SK-N-SH treated with all-trans-retinoic acid at 6 μM for 48 hours (cell line): ENCODE results near the gene CYP4F2.

ENCODE experiments used
- ATAC-seq: fragments of 200-7000 bp; cut with Tn5 transposase; 3 replicates; pipeline ENCODE4 v1.9.1; 2020; ENCODE audit warnings: mild to moderate bottlenecking, moderate library complexity
- ARNTL ChIP-seq: fragments of 450-650 bp; formaldehyde crosslinking; IDR thresholded peaks from 2 replicates; pipeline ENCODE4 v1.5.0; 2020; ENCODE audit warnings: low read depth, mild to moderate bottlenecking, moderate library complexity, borderline replicate concordance
- BACH2 ChIP-seq: fragments of 250-450 bp; sonication (Bioruptor Pico); IDR thresholded peaks from 2 replicates; pipeline ENCODE4 v1.9.0; 2021; ENCODE audit warnings: mild to moderate bottlenecking, borderline replicate concordance
- CREB5 ChIP-seq: fragments of 250-450 bp; sonication (Bioruptor Pico); IDR thresholded peaks from 2 replicates; pipeline ENCODE4 v1.5.1; 2020; ENCODE audit warnings: low read depth, mild to moderate bottlenecking, moderate library complexity
- CSDC2 ChIP-seq: fragments of 250-450 bp; sonication (Bioruptor Pico); IDR thresholded peaks from 2 replicates; pipeline ENCODE4 v1.5.0; 2020; ENCODE audit warnings: mild to moderate bottlenecking, moderate library complexity
- CSRNP3 ChIP-seq: fragments of 250-450 bp; sonication (Bioruptor Pico); IDR thresholded peaks from 2 replicates; pipeline ENCODE4 v1.5.1; 2021; ENCODE audit warnings: mild to moderate bottlenecking, moderate library complexity
- ESRRG ChIP-seq: fragments of 250-450 bp; sonication (Bioruptor Pico); IDR thresholded peaks from 2 replicates; pipeline ENCODE4 v1.6.1; 2021; ENCODE audit warnings: mild to moderate bottlenecking
- GLIS3 ChIP-seq: fragments of 250-450 bp; sonication (Bioruptor Pico); IDR thresholded peaks from 2 replicates; pipeline ENCODE4 v1.5.0; 2020; ENCODE audit warnings: mild to moderate bottlenecking, moderate library complexity
- ISL1 ChIP-seq: fragments of 250-450 bp; sonication (Bioruptor Pico); IDR thresholded peaks from 2 replicates; pipeline ENCODE4 v2.1.2; 2022; ENCODE audit warnings: mild to moderate bottlenecking, moderate library complexity
- OSR1 ChIP-seq: fragments of 250-450 bp; sonication (Bioruptor Pico); IDR thresholded peaks from 2 replicates; pipeline ENCODE4 v1.8.0; 2022; ENCODE audit warnings: moderate library complexity, mild to moderate bottlenecking, inconsistent platforms
- PATZ1 ChIP-seq: fragments of 250-450 bp; sonication (Bioruptor Pico); IDR thresholded peaks from 2 replicates; pipeline ENCODE4 v1.8.0; 2020; ENCODE audit warnings: mild to moderate bottlenecking, moderate library complexity, borderline replicate concordance
- POU6F1 ChIP-seq: fragments of 250-450 bp; sonication (Bioruptor Pico); IDR thresholded peaks from 2 replicates; pipeline ENCODE4 v1.8.0; 2021; ENCODE audit warnings: low read depth, mild to moderate bottlenecking, moderate library complexity, borderline replicate concordance
- PPARA ChIP-seq: fragments of 250-450 bp; sonication (Bioruptor Pico); IDR thresholded peaks from 2 replicates; pipeline ENCODE4 v1.5.0; 2020; ENCODE audit warnings: mild to moderate bottlenecking, borderline replicate concordance
- RARB ChIP-seq: fragments of 250-450 bp; sonication (Bioruptor Pico); IDR thresholded peaks from 2 replicates; pipeline ENCODE4 v1.8.0; 2021; ENCODE audit warnings: mild to moderate bottlenecking, moderate library complexity
- TCF4 ChIP-seq: fragments of 250-450 bp; sonication (Bioruptor Pico); IDR thresholded peaks from 2 replicates; pipeline ENCODE4 v1.8.0; 2021; ENCODE audit warnings: mild to moderate bottlenecking, moderate library complexity, borderline replicate concordance
- TOX ChIP-seq: fragments of 250-450 bp; sonication (Bioruptor Pico); IDR thresholded peaks from 2 replicates; pipeline ENCODE4 v1.8.0; 2021; ENCODE audit warnings: mild to moderate bottlenecking, moderate library complexity, borderline replicate concordance
- TSHZ2 ChIP-seq: fragments of 250-450 bp; sonication (Bioruptor Pico); IDR thresholded peaks from 2 replicates; pipeline ENCODE4 v1.5.0; 2020; ENCODE audit warnings: mild to moderate bottlenecking, moderate library complexity
- ZC3H10 ChIP-seq: fragments of 250-450 bp; sonication (Bioruptor Pico); IDR thresholded peaks from 2 replicates; pipeline ENCODE4 v1.5.1; 2021; ENCODE audit warnings: mild to moderate bottlenecking, moderate library complexity
- ZFP3 ChIP-seq: fragments of 250-450 bp; sonication (Bioruptor Pico); IDR thresholded peaks from 2 replicates; pipeline ENCODE4 v1.5.0; 2020; ENCODE audit warnings: mild to moderate bottlenecking, moderate library complexity
- ZNF565 ChIP-seq: fragments of 450-650 bp; formaldehyde crosslinking; conservative IDR thresholded peaks from 2 replicates; pipeline ENCODE4 v1.5.0; 2020; ENCODE audit warnings: low read depth, mild to moderate bottlenecking, moderate library complexity
- ZNF70 ChIP-seq: fragments of 450-650 bp; formaldehyde crosslinking; IDR thresholded peaks from 2 replicates; pipeline ENCODE4 v1.5.0; 2020; ENCODE audit warnings: mild to moderate bottlenecking, moderate library complexity
- ZNF8 ChIP-seq: fragments of 450-650 bp; formaldehyde crosslinking; IDR thresholded peaks from 2 replicates; pipeline ENCODE4 v1.5.0; 2020; ENCODE audit warnings: mild to moderate bottlenecking, moderate library complexity

CYP4F2 gene

GRCh38 chr19:15897738-15898276, at the start of gene CYP4F2:
TSS of gene CYP4F2 (minus strand) at chr19:15898074. CDS start at chr19:15897611, 463 bp downstream.
- no peak for ATAC-seq
- no peak for TF ChIP-seq CSRNP3 (CRISPR knock-in tag)
- TF ChIP-seq ISL1 = no peak
- TF ChIP-seq TCF4 (CRISPR knock-in tag) = no peak
- no peak for TF ChIP-seq ZNF70 (CRISPR knock-in tag)
- TF ChIP-seq OSR1 (CRISPR knock-in tag) = no peak
- TF ChIP-seq BACH2 (CRISPR knock-in tag) = no peak
- TF ChIP-seq PPARA (CRISPR knock-in tag) = no peak
- TF ChIP-seq PATZ1 (CRISPR knock-in tag) = no peak
- no peak for TF ChIP-seq ARNTL (CRISPR knock-in tag)
- TF ChIP-seq CREB5 (CRISPR knock-in tag) = no peak
- no peak for TF ChIP-seq POU6F1
- no peak for TF ChIP-seq TOX (CRISPR knock-in tag)

- ATAC-seq = no peak
- TF ChIP-seq GLIS3 (CRISPR knock-in tag) = no peak
- TF ChIP-seq ISL1 = no peak
- no peak for TF ChIP-seq TCF4 (CRISPR knock-in tag)
- no peak for TF ChIP-seq CSRNP3 (CRISPR knock-in tag)
- TF ChIP-seq TOX (CRISPR knock-in tag) = no peak
- no peak for TF ChIP-seq PPARA (CRISPR knock-in tag)
- TF ChIP-seq ZNF8 (CRISPR knock-in tag) = no peak
- TF ChIP-seq ESRRG (CRISPR knock-in tag) = no peak
- no peak for TF ChIP-seq OSR1 (CRISPR knock-in tag)
- no peak for TF ChIP-seq ARNTL (CRISPR knock-in tag)
- TF ChIP-seq CSDC2 (CRISPR knock-in tag) = no peak
- TF ChIP-seq POU6F1 = no peak
- no peak for TF ChIP-seq CREB5 (CRISPR knock-in tag)
Observed at GRCh38 chr19:15945301-15945700, 47.4 kb upstream of the CYP4F2 start.

GRCh38 chr19:15944401-15944800, 46.5 kb upstream of the CYP4F2 start:
- no peak for ATAC-seq
- no peak for TF ChIP-seq TSHZ2
- no peak for TF ChIP-seq ZFP3 (CRISPR knock-in tag)
- TF ChIP-seq ZNF565 (CRISPR knock-in tag) = no peak
- no peak for TF ChIP-seq RARB (CRISPR knock-in tag)
- no peak for TF ChIP-seq BACH2 (CRISPR knock-in tag)
- TF ChIP-seq ESRRG (CRISPR knock-in tag) = no peak
- no peak for TF ChIP-seq ARNTL (CRISPR knock-in tag)
- TF ChIP-seq TCF4 (CRISPR knock-in tag) = no peak
- no peak for TF ChIP-seq OSR1 (CRISPR knock-in tag)
- no peak for TF ChIP-seq ISL1
- no peak for TF ChIP-seq ZC3H10
- no peak for TF ChIP-seq ZNF70 (CRISPR knock-in tag)
